Heart right ventricle (tissue), 16 donors: ENCODE measurements around the gene PLIN4. TPM values are rescaled to one million over a fixed set of nuclear protein-coding genes. Genes with fewer than 3 reads are reported as not detected.

Experiments
- ATAC-seq, 8 donors: fragments of 200-7000 bp; cut with Tn5 transposase; one replicate each; pipeline ENCODE4 v1.9.1; 2020; ENCODE audit warnings: mild to moderate bottlenecking in 8 of 8, moderate library complexity in 8 of 8, moderate number of reproducible peaks in 1 of 8
- DNase-seq, 2 donors: peaks; one replicate each; pipeline ENCODE4 v3.0.0-alpha.2; 2020
- H3K27ac ChIP-seq, 10 donors: fragments of 200-600 bp; sonication (generic) in 2 of 10; one replicate each; pipeline versions ENCODE4 v1.5.0 to v1.8.0; 2020 to 2022; ENCODE audit warnings: mild to moderate bottlenecking in 3 of 10
- H3K27me3 ChIP-seq, 7 donors: fragments of 200-600 bp; one replicate each; pipeline ENCODE4 v1.8.0; 2021 to 2022; ENCODE audit warnings: mild to moderate bottlenecking in 2 of 7
- H3K36me3 ChIP-seq, 9 donors: fragments of 200-600 bp; sonication (generic) in 1 of 9; one replicate each; pipeline versions ENCODE4 v1.5.0 to v1.8.0; 2020 to 2022; ENCODE audit warnings: mild to moderate bottlenecking in 2 of 9
- H3K4me1 ChIP-seq, 9 donors: fragments of 200-600 bp; sonication (generic) in 1 of 9; one replicate each; pipeline versions ENCODE4 v1.5.0 to v1.8.0; 2020 to 2022; ENCODE audit warnings: mild to moderate bottlenecking in 4 of 9
- H3K4me3 ChIP-seq, 10 donors: fragments of 200-600 bp; sonication (generic) in 2 of 10; one replicate each; pipeline versions ENCODE4 v1.5.0 to v1.8.0; 2020 to 2022; ENCODE audit warnings: mild to moderate bottlenecking in 7 of 10, moderate library complexity in 2 of 10
- H3K9me3 ChIP-seq, 11 donors: fragments of 200-600 bp in 10 of 11; sonication (generic) in 2 of 11; one replicate each; pipeline versions ENCODE4 v1.5.0 to v1.8.0; 2013 to 2022; ENCODE audit warnings: mild to moderate bottlenecking in 2 of 11, control low read depth in 1 of 11, moderate library complexity in 1 of 11
- WGBS, 2 donors: extraction: QIAGEN DNeasy Blood & Tissue Kit; methylation state at CpG; one replicate each; pipeline ENCODE4 v1.1.7; 2013; ENCODE audit warnings: inconsistent platforms in 1 of 2; 5-methylcytosine and 5-hydroxymethylcytosine counted together
- intact Hi-C, 10 donors: fragments of 100-400 bp; cut with DNase I; formaldehyde crosslinking; loops; one replicate each; pipeline versions ENCODE4 v1.11.1 to v1.14.2; 2022
- polyA plus RNA-seq, 2 donors: library from polyadenylated mRNA; stranded (reverse); fragments of 200-250 nt; gene quantifications; one replicate each; pipeline ENCODE4 v1.2.3, GENCODE V29; 2013
- total RNA-seq, 10 donors: library from RNA; stranded (reverse); fragmentation: NEBNext Ultra II Directional in 3 of 10; extraction: Animal tissue kit (Norgen Biotek cat#: 25700) in 3 of 10; gene quantifications; one replicate each; pipeline versions ENCODE4 v1.2.1 to v1.2.4, GENCODE V29; 2021 to 2023
- TF ChIP-seq, protein P1 (sequence below), 9 donors: fragments of 200-600 bp; sonication (generic) in 2 of 9; IDR thresholded peaks; one replicate each; pipeline versions ENCODE4 v1.5.0 to v1.8.0; 2021 to 2022; ENCODE audit warnings: antibody characterized with exemption in 9 of 9, mild to moderate bottlenecking in 5 of 9, moderate library complexity in 1 of 9
- donor health status: Arrhythmogenic right ventricular cardiomyopathy.
- donor health status: ischemic (EF 13 %, LVEDD 7.1; RV severe dilation, severe dysfunction).
- donor health status: healthy with polysubstance abuse.
- donor health status: DM: no; HTN: yes; CAD: no.
- donor health status: DM: no; HTN: no; CAD: no.
- donor health status: ischemic (EF 25% LVEDD 6.9; RV normal size, moderate dysfunction).
- donor health status: ischemic (EF 25% LVEDD 5.7; RV mildly dilated, moderate dysfunction).
- donor health status: healthy.
- donor health status: DM: yes; HTN: yes; CAD: no.
- donor health status: Ischemic cardiomyopathy.
- donor health status: ischemic (EF 35%, LVEDD 5.7; RV mildly dilated, moderate dysfunction).
- donor health status: nonischemic (EF 11% LVEDD 7.7; RV severe dilation, severe dysfunction).
- donor health status: DM: yes; HTN: yes; CAD: no.
- donor health status: PGD.
- donor health status: ischemic (EF 29% LVEDD 5.4; RV normal size, mild dysfunction).
- donor health status: nonischemic (EF 23%, LVEDD 6.1; RV moderate dilation, normal function).

The PLIN4 gene
- total and polyA plus RNA-seq, 12 donors: 42.0 to 416 (median 198) TPM

DNA sequence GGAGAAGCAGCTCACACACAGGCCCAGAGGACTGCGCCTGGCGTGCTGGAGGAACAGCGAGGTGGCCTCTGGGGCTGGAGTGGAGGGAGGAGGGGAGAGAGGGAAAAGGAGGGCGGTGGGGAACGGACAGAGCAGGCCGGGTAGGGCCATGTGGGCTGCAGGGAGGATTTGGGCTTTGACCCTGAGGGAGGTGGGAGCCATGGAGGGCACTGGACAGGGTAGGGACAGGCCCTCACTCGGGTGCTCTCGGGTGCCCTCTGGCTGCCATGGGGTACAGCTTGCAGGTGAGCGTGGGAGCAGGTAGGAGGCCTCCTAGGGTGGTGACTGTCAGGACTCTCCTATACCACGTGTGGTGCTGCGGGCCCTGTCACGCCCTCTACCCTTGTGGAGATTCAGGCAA, 22.8 kb downstream of the PLIN4 start:
- Histone ChIP-seq H3K27ac (no peak overlapping the region), H3K4me3 (no peak overlapping the region), H3K36me3 (peaks cover 0 to 91% (median 47%) of the 10 kb centered on the region in 9 donors), H3K27me3 (no peaks in the 10 kb centered on the region), H3K9me3 (no peaks in the 10 kb centered on the region), H3K4me1 (no peaks in the 10 kb centered on the region)
- TF ChIP-seq, protein P1, sequence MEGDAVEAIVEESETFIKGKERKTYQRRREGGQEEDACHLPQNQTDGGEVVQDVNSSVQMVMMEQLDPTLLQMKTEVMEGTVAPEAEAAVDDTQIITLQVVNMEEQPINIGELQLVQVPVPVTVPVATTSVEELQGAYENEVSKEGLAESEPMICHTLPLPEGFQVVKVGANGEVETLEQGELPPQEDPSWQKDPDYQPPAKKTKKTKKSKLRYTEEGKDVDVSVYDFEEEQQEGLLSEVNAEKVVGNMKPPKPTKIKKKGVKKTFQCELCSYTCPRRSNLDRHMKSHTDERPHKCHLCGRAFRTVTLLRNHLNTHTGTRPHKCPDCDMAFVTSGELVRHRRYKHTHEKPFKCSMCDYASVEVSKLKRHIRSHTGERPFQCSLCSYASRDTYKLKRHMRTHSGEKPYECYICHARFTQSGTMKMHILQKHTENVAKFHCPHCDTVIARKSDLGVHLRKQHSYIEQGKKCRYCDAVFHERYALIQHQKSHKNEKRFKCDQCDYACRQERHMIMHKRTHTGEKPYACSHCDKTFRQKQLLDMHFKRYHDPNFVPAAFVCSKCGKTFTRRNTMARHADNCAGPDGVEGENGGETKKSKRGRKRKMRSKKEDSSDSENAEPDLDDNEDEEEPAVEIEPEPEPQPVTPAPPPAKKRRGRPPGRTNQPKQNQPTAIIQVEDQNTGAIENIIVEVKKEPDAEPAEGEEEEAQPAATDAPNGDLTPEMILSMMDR (IDR thresholded peaks at IDR 0.05): no peak
- 91 to 93% methylated on average over 12 of the region's 12 CpGs for WGBS, 2 donors
- DNase-seq (no peak), ATAC-seq (peak in 1 of 8 donors; percentile 11)
- intact Hi-C loops: no loop called here

DNA sequence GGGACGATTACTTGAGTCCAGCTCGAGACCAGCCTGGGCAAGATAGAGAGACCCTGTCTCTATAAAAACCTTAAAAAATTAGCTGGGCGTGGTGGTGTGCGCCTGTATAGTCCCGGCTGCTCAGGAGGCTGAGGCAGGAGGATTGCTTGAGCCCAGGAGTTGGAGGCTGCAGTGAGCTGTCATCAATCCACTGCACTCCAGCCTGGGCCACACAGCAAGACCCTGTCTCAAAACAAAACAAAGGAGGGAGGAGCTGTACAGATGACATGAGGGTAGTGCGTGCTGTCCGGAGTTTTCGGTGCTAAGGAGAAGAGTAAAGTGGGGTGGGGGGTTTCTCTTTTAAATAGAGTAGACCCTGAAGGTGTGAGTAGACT, 23.6 kb downstream of the PLIN4 start:
- intact Hi-C loops: no loop called here
- no peaks in the 10 kb centered on the region for H3K9me3 ChIP-seq

DNA sequence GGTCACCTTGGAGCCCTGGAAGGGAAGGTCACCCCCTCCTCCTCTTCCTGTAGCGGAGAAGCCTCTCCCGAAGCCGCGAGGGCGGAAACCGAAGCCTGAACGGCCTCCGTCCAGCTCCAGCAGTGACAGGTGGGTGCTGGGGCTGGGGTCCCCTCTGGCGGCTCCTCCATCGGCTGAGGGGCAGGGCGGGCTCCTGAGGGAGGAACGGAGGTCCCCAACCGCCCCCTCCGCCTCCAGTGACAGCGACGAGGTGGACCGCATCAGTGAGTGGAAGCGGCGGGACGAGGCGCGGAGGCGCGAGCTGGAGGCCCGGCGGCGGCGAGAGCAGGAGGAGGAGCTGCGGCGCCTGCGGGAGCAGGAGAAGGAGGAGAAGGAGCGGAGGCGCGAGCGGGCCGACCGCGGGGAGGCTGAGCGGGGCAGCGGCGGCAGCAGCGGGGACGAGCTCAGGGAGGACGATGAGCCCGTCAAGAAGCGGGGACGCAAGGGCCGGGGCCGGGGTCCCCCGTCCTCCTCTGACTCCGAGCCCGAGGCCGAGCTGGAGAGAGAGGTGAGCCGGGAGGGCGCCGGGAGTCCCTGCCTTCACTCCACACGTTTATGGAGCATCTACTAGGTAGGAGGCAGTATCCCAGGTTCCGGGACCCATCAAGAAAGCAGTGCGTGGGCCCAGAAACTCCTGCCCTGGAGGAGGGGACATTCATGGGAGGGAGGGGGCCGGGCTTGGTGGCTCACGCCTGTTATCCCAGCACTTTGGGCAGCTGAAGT, 24.2 kb downstream of the PLIN4 start:
- peaks cover 0 to 91% (median 58%) of the 10 kb centered on the region in 9 donors for H3K36me3 ChIP-seq
- WGBS, 2 donors: 96% methylated on average over 60 to 61 of the region's 61 CpGs
- no peaks in the 10 kb centered on the region for H3K4me1 ChIP-seq
- no peak for DNase-seq
- no peak overlapping the region for H3K27ac ChIP-seq
- no peaks in the 10 kb centered on the region for H3K27me3 ChIP-seq
- no peak for ATAC-seq
- TF ChIP-seq, protein P1 (IDR thresholded peaks at IDR 0.05): no peak
- no peaks in the 10 kb centered on the region for H3K9me3 ChIP-seq
- intact Hi-C loops: loop anchor here in 1 of 10 donors (2.0 kb wide), 1 partner anchor 17 kb away; no protein-coding TSS in a partner anchor
- no peak overlapping the region for H3K4me3 ChIP-seq

More for the DNA sequence above, 23.6 kb downstream of the PLIN4 start:
- H3K27me3 ChIP-seq: no peaks in the 10 kb centered on the region
- H3K4me1 ChIP-seq: no peaks in the 10 kb centered on the region
- WGBS, 2 donors: 94 to 98% methylated on average over 8 of the region's 8 CpGs
- H3K36me3 ChIP-seq: peaks cover 0 to 91% (median 55%) of the 10 kb centered on the region in 9 donors
- DNase-seq (no peak), ATAC-seq (no peak)
- H3K27ac ChIP-seq: no peak overlapping the region
- H3K4me3 ChIP-seq: no peak overlapping the region
- TF ChIP-seq, protein P1 (IDR thresholded peaks at IDR 0.05): no peak

DNA sequence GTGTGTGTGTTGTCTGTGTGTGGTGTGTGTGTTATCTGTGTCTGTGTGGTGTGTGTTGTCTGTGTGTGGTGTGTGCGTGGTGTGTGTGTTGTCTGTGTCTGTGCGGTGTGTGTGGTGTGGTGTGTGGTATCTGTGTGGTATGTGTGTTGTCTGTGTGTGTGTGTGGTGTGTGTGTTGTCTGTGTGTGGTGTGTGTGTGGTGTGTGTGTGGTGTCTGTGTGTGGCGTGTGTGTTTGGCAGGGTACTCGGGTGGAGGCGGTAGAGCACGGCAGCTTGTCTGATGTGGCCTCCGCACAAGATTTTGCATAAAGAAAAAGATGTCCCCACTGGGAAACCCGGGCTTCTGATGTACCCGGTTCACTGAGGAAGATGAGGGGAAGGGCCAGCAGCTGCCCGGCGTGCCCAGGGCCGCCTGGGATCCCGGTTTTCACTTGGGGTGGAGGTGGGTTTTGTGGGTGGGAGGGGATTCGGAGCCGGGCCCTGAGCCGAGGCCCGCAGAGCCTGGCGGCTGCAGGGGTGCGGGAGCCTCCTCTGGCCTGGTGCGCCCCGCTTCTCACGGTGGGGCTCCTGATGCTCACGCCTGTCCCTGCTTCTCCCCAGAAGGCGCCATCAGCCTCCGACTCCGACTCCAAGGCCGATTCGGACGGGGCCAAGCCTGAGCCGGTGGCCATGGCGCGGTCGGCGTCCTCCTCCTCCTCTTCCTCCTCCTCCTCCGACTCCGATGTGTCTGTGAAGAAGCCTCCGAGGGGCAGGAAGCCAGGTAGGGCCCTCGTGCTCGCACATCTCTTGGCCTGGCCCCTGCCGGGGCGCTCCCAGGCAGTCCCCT, 25.0 kb downstream of the PLIN4 start:
- Histone ChIP-seq H3K27me3 (no peaks in the 10 kb centered on the region), H3K4me1 (no peaks in the 10 kb centered on the region), H3K36me3 (peaks cover 0 to 91% (median 51%) of the 10 kb centered on the region in 9 donors), H3K27ac (no peak overlapping the region), H3K9me3 (no peaks in the 10 kb centered on the region), H3K4me3 (no peak overlapping the region)
- ATAC-seq (no peak), DNase-seq (no peak)
- TF ChIP-seq, protein P1 (IDR thresholded peaks at IDR 0.05): no peak
- 93 to 96% methylated on average over 39 to 41 of the region's 41 CpGs for WGBS, 2 donors
- intact Hi-C loops: loop anchor here in 1 of 10 donors (2.0 kb wide), 1 partner anchor 17 kb away; no protein-coding TSS in a partner anchor
